ENCODE results near the gene KCNJ15. TPM values are rescaled to one million over a fixed set of nuclear protein-coding genes. Genes with fewer than 3 reads are reported as not detected.

The KCNJ15 gene
- total and polyA plus RNA-seq, 2 experiments from 2014 or later, result not detected

GRCh38 chr21:38272215-38272614, 15.4 kb downstream of the KCNJ15 start (continued):
- TF ChIP-seq, protein P1, sequence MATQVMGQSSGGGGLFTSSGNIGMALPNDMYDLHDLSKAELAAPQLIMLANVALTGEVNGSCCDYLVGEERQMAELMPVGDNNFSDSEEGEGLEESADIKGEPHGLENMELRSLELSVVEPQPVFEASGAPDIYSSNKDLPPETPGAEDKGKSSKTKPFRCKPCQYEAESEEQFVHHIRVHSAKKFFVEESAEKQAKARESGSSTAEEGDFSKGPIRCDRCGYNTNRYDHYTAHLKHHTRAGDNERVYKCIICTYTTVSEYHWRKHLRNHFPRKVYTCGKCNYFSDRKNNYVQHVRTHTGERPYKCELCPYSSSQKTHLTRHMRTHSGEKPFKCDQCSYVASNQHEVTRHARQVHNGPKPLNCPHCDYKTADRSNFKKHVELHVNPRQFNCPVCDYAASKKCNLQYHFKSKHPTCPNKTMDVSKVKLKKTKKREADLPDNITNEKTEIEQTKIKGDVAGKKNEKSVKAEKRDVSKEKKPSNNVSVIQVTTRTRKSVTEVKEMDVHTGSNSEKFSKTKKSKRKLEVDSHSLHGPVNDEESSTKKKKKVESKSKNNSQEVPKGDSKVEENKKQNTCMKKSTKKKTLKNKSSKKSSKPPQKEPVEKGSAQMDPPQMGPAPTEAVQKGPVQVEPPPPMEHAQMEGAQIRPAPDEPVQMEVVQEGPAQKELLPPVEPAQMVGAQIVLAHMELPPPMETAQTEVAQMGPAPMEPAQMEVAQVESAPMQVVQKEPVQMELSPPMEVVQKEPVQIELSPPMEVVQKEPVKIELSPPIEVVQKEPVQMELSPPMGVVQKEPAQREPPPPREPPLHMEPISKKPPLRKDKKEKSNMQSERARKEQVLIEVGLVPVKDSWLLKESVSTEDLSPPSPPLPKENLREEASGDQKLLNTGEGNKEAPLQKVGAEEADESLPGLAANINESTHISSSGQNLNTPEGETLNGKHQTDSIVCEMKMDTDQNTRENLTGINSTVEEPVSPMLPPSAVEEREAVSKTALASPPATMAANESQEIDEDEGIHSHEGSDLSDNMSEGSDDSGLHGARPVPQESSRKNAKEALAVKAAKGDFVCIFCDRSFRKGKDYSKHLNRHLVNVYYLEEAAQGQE (IDR thresholded peaks at IDR 0.05; ENCODE audit: unreplicated experiment), result no peak
- TF ChIP-seq JUNB (IDR thresholded peaks at IDR 0.05; ENCODE audit: unreplicated experiment), result no peak
- TF ChIP-seq STAT1 (IDR thresholded peaks at IDR 0.05; ENCODE audit: unreplicated experiment), result no peak
- TF ChIP-seq, protein P2, sequence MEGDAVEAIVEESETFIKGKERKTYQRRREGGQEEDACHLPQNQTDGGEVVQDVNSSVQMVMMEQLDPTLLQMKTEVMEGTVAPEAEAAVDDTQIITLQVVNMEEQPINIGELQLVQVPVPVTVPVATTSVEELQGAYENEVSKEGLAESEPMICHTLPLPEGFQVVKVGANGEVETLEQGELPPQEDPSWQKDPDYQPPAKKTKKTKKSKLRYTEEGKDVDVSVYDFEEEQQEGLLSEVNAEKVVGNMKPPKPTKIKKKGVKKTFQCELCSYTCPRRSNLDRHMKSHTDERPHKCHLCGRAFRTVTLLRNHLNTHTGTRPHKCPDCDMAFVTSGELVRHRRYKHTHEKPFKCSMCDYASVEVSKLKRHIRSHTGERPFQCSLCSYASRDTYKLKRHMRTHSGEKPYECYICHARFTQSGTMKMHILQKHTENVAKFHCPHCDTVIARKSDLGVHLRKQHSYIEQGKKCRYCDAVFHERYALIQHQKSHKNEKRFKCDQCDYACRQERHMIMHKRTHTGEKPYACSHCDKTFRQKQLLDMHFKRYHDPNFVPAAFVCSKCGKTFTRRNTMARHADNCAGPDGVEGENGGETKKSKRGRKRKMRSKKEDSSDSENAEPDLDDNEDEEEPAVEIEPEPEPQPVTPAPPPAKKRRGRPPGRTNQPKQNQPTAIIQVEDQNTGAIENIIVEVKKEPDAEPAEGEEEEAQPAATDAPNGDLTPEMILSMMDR (conservative IDR thresholded peaks at IDR 0.05; ENCODE audit: low read depth in 2 of 2), result no peak
- TF ChIP-seq EZH2phosphoT487 (IDR thresholded peaks at IDR 0.05; ENCODE audit: unreplicated experiment), result no peak
- no peak for TF ChIP-seq NANOG (IDR thresholded peaks at IDR 0.05; ENCODE audit: borderline replicate concordance)

DNA sequence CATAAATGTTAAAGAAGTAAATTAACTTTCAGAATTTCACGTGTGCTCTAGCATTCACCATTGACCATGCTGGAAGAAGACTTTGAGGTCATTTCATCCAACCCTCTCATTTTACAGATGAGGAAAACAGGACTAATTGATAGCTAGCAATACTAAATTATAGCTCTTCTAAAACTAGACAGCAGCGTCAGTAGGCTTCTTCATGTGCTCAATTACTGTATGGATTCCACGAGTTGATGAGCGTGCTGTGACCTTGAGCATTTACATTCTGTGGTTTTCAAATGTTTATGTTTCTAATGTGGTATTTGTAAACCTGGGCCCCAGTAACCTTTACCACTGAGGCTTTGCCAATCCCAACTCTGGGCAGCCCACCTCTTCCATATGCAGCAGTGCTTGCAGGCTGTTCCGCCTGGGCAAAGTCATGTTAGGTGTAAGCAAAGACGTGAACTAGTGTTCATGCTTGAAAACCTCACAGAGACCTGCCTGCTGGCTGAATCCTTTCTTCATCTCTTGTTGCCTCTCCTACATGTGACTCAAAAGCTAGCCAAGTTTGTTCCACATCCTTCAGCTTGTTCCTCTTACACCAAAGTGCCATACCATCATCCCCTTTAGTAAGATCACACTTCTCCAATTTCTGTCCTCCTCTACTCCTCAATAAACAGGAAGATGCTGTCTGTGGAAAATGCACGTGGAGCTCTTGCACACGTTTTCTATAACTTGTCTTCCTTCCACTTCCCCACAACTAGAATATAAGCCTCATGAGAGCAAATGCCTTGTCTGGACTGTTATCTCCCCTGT, 17.2 kb downstream of the KCNJ15 start:
- no peak for DNase-seq (ENCODE audit: low spot score)
- Mint-ChIP-seq H3K4me3 (no peak overlapping the region), H3K4me1 (peaks cover 5% of the 10 kb centered on the region; the same call in 2 of the 3 replicates), H3K27ac (no peak overlapping the region), H3K36me3 (ENCODE audit: low read depth) (no peaks in the 10 kb centered on the region), H3K9me3 (no peaks in the 10 kb centered on the region), H3K27me3 (ENCODE audit: insufficient read depth, low read depth, poor library complexity) (no peaks in the 10 kb centered on the region)
- Histone ChIP-seq H3K9me2 (ENCODE audit: insufficient read depth) (peaks cover 16% of the 10 kb centered on the region; the same call in 1 of the 2 replicates), H3F3A (replicated peaks; ENCODE audit: low read depth) (no peaks in the 10 kb centered on the region), H2AFZ (no peak overlapping the region), H3K27me3 (ENCODE audit: insufficient read depth) (no peaks in the 10 kb centered on the region), H3K27ac (ENCODE audit: low read depth) (no peak overlapping the region), H4K20me1 (replicated peaks; ENCODE audit: insufficient read depth) (no peaks in the 10 kb centered on the region), H3K4me2 (no peak overlapping the region), H3K36me3 (ENCODE audit: insufficient read depth) (no peaks in the 10 kb centered on the region; the same call in 1 of the 2 replicates), H3K79me2 (replicated peaks; ENCODE audit: insufficient read depth) (no peaks in the 10 kb centered on the region), H3K4me3 (no peak overlapping the region), H3K4me1 (ENCODE audit: insufficient read depth) (peaks cover 4% of the 10 kb centered on the region; the same call in 1 of the 2 replicates)
- ATAC-seq, result no peak
- no peak for TF ChIP-seq STAT1 (IDR thresholded peaks at IDR 0.05; ENCODE audit: unreplicated experiment)
- TF ChIP-seq EZH2 (IDR thresholded peaks at IDR 0.05; ENCODE audit: low read depth, unreplicated experiment), result no peak
- TF ChIP-seq, protein P1 (IDR thresholded peaks at IDR 0.05; ENCODE audit: unreplicated experiment), result no peak
- TF ChIP-seq ZNF114 (CRISPR knock-in tag; IDR thresholded peaks at IDR 0.05), result no peak
- TF ChIP-seq ZNF331 (CRISPR knock-in tag; IDR thresholded peaks at IDR 0.05; ENCODE audit: low read depth), result no peak
- TF ChIP-seq, protein P3, sequence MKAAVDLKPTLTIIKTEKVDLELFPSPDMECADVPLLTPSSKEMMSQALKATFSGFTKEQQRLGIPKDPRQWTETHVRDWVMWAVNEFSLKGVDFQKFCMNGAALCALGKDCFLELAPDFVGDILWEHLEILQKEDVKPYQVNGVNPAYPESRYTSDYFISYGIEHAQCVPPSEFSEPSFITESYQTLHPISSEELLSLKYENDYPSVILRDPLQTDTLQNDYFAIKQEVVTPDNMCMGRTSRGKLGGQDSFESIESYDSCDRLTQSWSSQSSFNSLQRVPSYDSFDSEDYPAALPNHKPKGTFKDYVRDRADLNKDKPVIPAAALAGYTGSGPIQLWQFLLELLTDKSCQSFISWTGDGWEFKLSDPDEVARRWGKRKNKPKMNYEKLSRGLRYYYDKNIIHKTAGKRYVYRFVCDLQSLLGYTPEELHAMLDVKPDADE (IDR thresholded peaks at IDR 0.05), result no peak
- no peak for TF ChIP-seq EZH2phosphoT487 (IDR thresholded peaks at IDR 0.05; ENCODE audit: unreplicated experiment)
- TF ChIP-seq CREB1 (CRISPR knock-in tag; IDR thresholded peaks at IDR 0.05; ENCODE audit: low read depth), result no peak
- TF ChIP-seq JUNB (IDR thresholded peaks at IDR 0.05; ENCODE audit: unreplicated experiment), result no peak
- no peak for TF ChIP-seq NANOG (IDR thresholded peaks at IDR 0.05; ENCODE audit: borderline replicate concordance)
- no peak for TF ChIP-seq POLR2AphosphoS5 (IDR thresholded peaks at IDR 0.05; ENCODE audit: low read depth)

Data from GM23338 (cell line).